Globus pallidus (tissue), 1 donor: Measurements from ENCODE around the gene C22orf31.
A peak's percentile ranks its signal among the peaks of the same experiment; 100 is the strongest.
"Not testable (repeated sequence)": the region's sequence is repeated elsewhere in the genome, so short reads cannot be mapped to it uniquely, and the experiment has no call there.

Source experiments
- DNase-seq: peaks from one replicate; pipeline ENCODE4 v3.0.0-alpha.2; 2015; ENCODE audit warnings: low spot score

C22orf31 gene

DNA sequence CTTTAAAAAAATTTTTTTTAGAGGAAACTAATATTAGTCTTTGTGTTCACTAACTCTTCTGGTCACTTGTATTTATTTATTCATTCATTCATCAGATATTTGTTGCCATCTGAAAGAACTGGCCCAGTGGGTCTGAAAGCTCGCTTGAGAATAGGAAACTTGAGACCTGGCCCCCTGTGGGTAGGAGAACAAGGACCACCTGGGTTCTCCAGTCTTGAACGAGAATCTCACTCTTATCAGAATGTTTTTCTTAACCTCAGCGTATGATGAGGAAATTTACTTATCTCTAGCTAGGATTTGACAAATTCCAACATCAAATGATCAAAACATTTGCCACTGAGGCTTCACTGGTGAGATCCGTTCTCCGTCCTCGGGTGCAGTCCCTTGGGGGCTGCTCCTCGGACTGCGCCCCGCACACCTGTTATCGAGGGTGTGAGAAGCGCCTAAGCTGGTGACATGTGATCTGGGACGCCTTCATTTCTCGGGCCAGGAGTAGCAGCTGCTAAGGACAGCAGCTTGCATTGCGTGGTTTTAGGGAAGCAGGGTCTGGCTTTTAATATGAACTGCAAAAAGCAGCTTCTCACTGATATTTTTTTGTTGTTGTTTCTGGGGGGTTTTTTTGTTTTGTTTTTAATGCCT, 6.3 kb downstream of the C22orf31 start:
- DNase-seq = no peak

GRCh38 chr22:29054251-29054767, 7.3 kb downstream of the C22orf31 start:
- no peak for DNase-seq

- no peak for DNase-seq
Measured at GRCh38 chr22:29053048-29053702, 8.5 kb downstream of the C22orf31 start.

DNA sequence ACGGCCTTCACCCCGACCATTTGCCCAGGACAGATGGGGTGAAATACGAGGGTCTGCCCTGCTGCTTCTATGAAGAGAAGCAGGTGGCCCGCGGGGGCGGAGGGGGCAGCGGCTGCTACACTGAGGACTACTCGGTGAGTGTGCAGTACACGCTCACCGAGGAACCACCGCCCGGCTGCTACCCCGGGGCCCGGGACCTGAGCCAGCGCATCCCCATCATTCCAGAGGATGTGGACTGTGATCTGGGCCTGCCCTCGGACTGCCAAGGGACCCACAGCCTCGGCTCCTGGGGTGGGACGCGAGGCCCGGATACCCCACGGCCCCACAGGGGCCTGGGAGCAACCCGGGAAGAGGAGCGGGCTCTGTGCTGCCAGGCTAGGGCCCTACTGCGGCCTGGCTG, 11.2 kb downstream of the C22orf31 start:
- DNase-seq = no peak

DNA sequence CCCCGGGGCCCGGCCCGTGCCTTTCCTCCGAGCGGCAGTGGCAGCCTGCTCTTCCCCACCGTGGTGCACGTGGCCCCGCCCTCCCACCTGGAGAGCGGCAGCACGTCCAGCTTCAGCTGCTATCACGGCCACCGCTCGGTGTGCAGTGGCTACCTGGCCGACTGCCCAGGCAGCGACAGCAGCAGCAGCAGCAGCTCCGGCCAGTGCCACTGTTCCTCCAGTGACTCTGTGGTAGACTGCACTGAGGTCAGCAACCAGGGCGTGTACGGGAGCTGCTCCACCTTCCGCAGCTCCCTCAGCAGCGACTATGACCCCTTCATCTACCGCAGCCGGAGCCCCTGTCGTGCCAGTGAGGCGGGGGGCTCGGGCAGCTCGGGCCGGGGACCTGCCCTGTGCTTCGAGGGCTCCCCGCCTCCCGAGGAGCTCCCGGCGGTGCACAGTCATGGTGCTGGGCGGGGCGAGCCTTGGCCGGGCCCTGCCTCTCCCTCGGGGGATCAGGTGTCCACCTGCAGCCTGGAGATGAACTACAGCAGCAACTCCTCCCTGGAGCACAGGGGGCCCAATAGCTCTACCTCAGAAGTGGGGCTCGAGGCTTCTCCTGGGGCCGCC, 11.9 kb downstream of the C22orf31 start:
- no peak for DNase-seq

DNA sequence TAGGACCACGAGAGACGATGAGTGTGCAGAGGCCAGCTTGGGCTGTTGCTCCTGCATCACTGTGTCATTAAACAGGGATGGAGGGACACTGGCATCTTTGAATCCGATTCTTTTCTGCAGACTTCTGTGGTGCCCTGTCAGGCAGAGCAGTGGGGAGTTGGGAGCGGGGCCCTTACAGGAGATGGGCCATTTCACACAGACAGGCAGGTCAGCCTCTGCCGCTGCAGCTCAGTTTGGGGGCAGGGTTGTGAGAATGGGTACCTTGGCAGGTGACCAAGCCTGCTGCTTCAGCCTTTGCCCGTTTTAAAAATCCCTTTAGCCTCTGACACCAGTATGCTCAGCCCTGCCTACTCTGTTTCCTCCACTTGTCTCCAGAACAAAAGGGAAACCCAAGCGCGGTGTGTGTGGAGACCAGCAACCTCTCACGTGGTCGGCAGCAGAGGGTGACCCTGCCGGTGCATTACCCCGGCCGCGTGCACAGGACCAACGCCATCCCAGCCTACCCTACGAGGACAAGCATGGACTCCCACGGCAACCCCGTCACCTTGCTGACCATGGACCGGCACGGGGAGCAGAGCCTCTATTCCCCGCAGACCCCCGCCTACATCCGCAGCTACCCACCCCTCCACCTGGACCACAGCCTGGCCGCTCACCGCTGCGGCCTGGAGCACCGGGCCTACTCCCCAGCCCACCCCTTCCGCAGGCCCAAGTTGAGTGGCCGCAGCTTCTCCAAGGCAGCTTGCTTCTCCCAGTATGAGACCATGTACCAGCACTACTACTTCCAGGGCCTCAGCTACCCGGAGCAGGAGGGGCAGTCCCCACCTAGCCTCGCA, 12.6 kb downstream of the C22orf31 start:
- DNase-seq = no peak

- DNase-seq = no peak
Measured at GRCh38 chr22:29044657-29045176, 16.9 kb downstream of the C22orf31 start.

DNA sequence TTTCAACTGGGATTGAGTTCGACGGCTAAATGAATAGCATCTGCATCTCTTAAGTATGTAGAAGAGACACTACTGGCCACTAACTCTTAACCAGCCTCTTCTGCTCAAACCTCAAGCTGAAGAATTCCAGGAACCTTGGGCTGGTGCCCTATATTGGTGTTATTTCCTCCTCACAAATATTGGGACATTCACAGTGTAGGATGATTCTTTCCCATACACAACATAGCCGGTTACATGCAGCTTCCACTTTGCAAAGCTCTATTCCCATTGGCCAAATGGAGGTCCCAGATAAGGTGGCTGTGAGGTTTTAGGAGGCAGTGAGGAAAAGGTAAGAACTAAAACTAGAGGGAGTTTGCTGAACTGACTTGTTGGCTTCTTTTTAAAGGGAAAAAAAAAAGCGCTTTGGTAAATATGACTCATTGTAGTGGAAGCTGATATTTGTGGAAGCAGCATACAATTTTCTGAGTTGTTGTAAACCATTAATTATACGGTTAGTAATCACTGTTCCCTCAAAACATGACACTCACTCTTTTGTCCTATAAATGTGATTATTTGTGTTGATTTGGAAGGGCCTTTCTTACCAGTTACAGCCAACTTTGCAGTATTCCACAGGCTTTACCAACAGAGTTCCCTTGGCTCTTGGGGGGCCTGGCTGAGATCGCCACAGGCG, 17.6 kb downstream of the C22orf31 start:
- no peak for DNase-seq

DNA sequence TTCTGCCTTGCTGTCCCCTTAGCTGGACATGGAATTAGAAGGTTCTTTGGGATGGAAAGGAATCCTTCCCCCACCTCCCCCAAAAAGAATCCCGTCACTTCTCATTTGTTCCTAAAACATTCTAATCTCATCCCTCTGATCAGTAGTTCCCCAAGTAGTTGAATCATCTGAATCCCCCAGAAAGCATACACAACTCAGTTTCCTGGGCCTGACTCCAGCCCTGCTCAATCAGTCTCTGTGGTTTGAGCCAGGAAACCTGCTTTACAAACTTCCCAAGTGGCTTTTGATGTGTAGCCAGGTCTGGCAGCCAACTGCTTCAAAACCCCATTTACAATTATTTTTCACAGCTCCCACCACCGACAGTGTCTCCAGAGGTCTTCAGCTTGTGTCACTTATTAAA, 20.2 kb downstream of the C22orf31 start:
- peak; percentile 52 for DNase-seq

DNA sequence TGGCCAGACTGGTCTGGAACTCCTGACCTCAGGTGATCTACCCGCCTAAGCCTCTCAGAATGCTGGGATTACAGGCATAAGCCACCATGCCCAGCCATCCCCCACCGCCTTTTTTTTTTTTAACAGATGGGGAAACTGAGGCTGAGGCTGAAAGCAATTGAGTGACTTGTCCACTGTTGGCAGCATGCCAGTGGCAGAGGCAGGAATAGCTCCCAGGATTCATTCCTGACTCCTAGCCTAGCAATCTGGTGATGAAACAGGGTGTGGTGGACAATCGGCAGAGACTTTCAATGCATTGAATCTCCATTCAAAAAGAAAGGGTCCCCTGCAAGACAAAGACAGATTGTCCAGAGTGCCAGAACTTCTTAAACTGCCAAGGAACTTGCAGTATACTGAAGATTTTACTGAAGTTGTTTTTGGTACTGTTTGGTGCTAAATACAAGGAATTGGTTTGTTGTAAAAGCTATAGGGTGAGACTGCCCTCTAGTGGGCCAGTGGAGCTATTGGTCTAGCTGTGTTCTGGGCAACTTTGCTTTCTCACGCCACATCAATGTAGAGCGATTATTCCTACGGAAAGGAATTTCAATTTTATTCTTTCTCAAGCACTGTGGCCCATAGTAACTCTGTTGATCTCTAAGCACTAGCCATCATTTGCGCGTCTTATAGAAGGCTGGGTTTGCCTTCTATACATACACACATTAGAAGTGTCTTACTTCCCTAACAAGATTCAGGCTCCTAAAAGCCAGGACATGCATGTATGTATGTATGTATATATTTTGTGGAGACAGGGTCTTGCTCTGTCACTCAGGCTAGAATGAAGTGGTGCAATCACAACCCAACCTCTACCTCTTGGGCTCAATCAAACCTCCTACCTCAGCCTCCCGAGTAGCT, 21.0 kb downstream of the C22orf31 start:
- peak; percentile 77 for DNase-seq

GRCh38 chr22:29039684-29040083, 21.9 kb downstream of the C22orf31 start:
- not testable (repeated sequence) for DNase-seq

DNA sequence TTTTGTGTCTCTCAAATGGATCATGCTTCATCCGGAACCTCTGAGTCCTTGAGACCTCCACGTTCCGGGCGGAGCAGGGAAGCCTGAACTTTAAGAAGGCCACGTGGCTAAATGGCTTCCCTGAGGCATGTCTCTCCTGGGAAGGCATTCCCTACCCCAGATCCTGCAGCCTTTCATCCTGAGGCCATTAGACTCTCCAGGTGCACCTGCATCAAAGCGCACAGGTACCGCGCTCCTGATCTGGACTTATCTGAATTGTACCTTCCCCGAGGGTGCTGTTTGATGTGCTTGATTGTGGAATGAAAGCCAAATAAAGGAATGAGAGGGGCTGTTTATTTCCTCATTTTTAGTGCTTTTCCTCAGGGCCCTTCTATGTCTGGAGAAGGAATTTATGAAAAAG, 22.5 kb downstream of the C22orf31 start:
- no peak for DNase-seq

GRCh38 chr22:29037340-29037932, 24.2 kb downstream of the C22orf31 start:
- DNase-seq = no peak

GRCh38 chr22:29032584-29032983, 29.0 kb downstream of the C22orf31 start:
- no peak for DNase-seq

DNA sequence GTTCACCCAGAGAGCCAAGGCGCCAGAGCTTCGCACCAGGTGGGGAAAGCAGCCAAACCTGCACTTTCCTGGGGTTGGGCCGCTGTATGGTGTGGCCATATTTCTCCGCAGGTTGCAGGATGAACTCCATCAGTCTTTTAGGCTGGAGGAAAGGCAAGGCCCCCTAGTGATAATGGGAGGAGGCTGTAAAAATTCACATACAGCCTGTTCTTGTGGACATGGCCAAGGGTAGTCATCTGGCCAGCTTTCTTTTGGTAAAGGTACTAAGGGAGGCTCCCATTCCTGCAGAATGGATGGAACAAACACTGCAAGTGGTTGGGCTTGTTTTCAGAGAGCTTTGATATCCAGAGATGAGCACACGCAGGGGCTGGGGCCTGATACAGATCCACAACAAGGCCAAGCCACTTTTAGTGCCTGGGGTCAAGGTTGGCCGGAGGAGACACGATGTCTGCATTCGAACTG, 29.6 kb downstream of the C22orf31 start:
- DNase-seq = no peak

GRCh38 chr22:29031227-29032011, 30.2 kb downstream of the C22orf31 start:
- no peak for DNase-seq

DNA sequence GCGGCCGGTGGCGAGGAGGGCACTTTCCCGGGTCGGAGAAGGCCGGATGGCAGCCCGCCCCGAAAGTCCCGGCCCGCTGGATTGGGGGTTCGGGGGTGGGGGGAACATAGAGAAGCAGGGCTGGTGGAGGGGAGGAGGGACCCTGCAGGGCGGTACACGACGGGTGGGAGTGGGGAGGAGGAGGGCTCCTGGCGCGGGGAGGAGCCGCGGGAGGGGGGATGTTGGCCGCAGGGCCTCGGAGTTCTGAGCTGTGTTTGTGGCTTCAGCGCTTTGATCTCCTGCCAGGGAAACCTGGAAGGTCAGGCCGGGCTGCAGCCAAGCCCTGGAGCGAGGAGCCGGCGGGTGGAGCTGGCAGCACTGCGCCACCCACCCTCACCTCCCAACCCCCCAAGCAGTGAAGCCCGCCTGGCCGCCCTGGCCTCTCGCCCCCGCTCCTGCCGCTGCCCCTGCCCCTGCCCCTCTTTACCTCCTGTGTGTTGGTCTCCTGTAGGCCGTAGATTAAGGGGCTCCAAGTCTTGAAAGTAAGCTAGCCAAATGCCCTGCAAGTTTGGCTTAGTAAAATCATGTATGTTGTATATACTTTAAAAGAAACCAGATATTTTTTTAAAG, 30.9 kb downstream of the C22orf31 start:
- DNase-seq = peak; percentile 32

DNA sequence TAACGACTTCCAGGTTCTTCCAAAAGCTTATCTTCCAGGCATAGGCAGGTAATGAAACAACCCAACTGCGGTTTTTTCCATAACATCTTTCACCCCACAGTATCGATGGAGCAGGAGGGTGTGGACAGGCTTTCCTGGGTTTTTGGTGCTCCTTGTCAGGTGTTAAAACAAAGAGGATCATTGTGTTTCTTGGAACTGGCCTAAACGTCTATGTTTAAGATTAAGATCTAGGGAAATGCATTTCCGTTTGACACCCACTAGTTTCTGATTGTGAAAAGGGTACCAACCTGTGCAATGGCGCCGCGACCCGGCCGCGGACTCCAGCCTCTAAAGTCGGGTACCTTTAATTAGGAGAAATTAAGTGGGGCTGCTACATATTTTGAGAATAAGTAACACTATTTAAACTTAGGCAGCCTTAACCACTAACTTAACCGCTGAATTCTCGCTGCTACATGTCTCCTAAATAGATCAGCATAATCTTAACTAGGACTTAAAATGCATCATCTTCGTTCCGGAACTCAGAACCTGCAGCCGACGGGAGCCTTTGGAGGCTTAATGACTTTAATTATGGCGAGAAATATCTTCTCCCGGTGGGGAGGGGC, 31.5 kb downstream of the C22orf31 start:
- DNase-seq = no peak
